A673 (cell line): ENCODE results near the gene CFAP52. TPM values are rescaled to one million over a fixed set of nuclear protein-coding genes. Genes with fewer than 3 reads are reported as not detected.

ENCODE experiments used
- BruUV-seq: library from RNA; stranded (reverse); fragments of 400-500 nt; replicated peaks from 2 replicates; lab custom pipeline; 2021; lab: Mats Ljungman, UMichigan
- CTCF ChIA-PET: fragments of 300-600 bp; sonication (Branson Sonifier 250); formaldehyde crosslinking; loops from one replicate; lab custom pipeline; 2022; ENCODE audit warnings: antibody characterized with exemption; lab: Charles Lee
- POLR2A ChIA-PET: fragments of 300-600 bp; sonication (Branson Sonifier 250); formaldehyde crosslinking; loops from one replicate; lab custom pipeline; 2022; ENCODE audit warnings: antibody characterized with exemption; ENCODE audit not compliant: low non-redundant PET; lab: Charles Lee
- DNase-seq: peaks from one replicate; pipeline ENCODE4 v3.0.0-alpha.2; 2015; ENCODE audit warnings: low spot score
- H3K27ac ChIP-seq: fragments of 200-600 bp; sonication (generic); 2 replicates; pipeline ENCODE4 v1.5.1; 2016; ENCODE audit warnings: mixed run types, low read depth, mild to moderate bottlenecking, mixed read lengths, antibody characterized with exemption, low read length; ENCODE audit not compliant: poor library complexity, severe bottlenecking
- H3K27me3 ChIP-seq: fragments of 200-600 bp; sonication (generic); replicated peaks from 2 replicates; pipeline ENCODE4 v1.6.1; 2017; ENCODE audit warnings: mixed run types, low read depth, mild to moderate bottlenecking, mixed read lengths, antibody characterized with exemption, low read length; ENCODE audit not compliant: insufficient read depth, poor library complexity
- H3K36me3 ChIP-seq: fragments of 200-600 bp; sonication (generic); 2 replicates; pipeline ENCODE4 v1.6.1; 2016; ENCODE audit warnings: mixed run types, mild to moderate bottlenecking, mixed read lengths, antibody characterized with exemption, low read length; ENCODE audit not compliant: insufficient read depth, poor library complexity, severe bottlenecking
- H3K4me1 ChIP-seq: fragments of 200-600 bp; sonication (generic); 2 replicates; pipeline ENCODE4 v1.6.1; 2017; ENCODE audit warnings: mixed run types, mild to moderate bottlenecking, mixed read lengths, antibody characterized with exemption, low read length; ENCODE audit not compliant: insufficient read depth, poor library complexity, severe bottlenecking
- H3K4me3 ChIP-seq: fragments of 200-600 bp; sonication (generic); 2 replicates; pipeline ENCODE4 v1.5.1; 2016; ENCODE audit warnings: low read depth, mixed run types, mild to moderate bottlenecking, mixed read lengths, low read length; ENCODE audit not compliant: poor library complexity, severe bottlenecking
- H3K9me3 ChIP-seq: fragments of 200-600 bp; sonication (generic); 2 replicates; pipeline ENCODE4 v1.6.1; 2016; ENCODE audit warnings: mixed run types, low read depth, mild to moderate bottlenecking, mixed read lengths, antibody characterized with exemption, low read length; ENCODE audit not compliant: poor library complexity, severe bottlenecking
- EZH2 ChIP-seq: fragments of 200-600 bp; sonication (generic); IDR thresholded peaks from 2 replicates; pipeline ENCODE4 v1.6.1; 2017; ENCODE audit warnings: borderline replicate concordance, low read depth, mild to moderate bottlenecking, mixed read lengths, antibody characterized with exemption, low read length; ENCODE audit not compliant: poor library complexity, severe bottlenecking
- intact Hi-C: fragments of 100-400 bp; cut with micrococcal nuclease; formaldehyde crosslinking; loops from one replicate; pipeline ENCODE4 v1.10.0; 2022; ENCODE audit not compliant: unreplicated experiment
- total RNA-seq: library from RNA; stranded (reverse); gene quantifications from 2 replicates; pipeline ENCODE4 v1.2.3, GENCODE V29; 2021
- TF ChIP-seq, protein P1 (sequence below): fragments of 300-800, 200-600 bp; sonication (generic); conservative IDR thresholded peaks from 2 replicates; pipeline ENCODE4 v1.5.1; 2017; ENCODE audit warnings: low read depth, mild to moderate bottlenecking, antibody characterized with exemption, low read length, moderate library complexity, mixed read lengths

Gene CFAP52
- total RNA-seq, 1 experiment from 2014 or later: not detected

DNA sequence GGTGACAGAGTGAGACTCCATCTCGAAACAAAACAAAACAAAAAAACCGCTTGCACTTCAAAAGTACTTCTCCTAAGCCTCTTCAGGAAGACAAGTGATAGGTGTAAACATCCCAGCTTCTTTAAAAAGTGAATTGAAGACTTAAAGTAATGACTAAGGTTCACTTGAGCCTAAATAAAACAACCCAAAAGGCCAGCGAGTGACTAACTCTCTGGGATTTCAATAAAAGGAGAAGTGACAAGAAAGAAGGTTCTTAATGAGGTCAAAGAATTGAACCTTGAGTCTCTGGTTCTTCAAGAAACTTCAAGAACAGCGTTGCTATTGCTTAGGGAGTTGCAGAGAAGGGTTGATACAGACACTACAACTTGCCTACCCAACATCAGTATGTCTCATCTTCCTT, 43.0 kb upstream of the CFAP52 start:
- Histone ChIP-seq H3K4me3 (no peak overlapping the region), H3K27me3 (no peaks in the 10 kb centered on the region), H3K4me1 (peaks cover 11% of the 10 kb centered on the region), H3K27ac (no peak overlapping the region), H3K9me3 (no peaks in the 10 kb centered on the region), H3K36me3 (no peaks in the 10 kb centered on the region)
- ChIA-PET POLR2A (no interaction called here), CTCF (no interaction called here)
- no peak for DNase-seq
- TF ChIP-seq, protein P1, sequence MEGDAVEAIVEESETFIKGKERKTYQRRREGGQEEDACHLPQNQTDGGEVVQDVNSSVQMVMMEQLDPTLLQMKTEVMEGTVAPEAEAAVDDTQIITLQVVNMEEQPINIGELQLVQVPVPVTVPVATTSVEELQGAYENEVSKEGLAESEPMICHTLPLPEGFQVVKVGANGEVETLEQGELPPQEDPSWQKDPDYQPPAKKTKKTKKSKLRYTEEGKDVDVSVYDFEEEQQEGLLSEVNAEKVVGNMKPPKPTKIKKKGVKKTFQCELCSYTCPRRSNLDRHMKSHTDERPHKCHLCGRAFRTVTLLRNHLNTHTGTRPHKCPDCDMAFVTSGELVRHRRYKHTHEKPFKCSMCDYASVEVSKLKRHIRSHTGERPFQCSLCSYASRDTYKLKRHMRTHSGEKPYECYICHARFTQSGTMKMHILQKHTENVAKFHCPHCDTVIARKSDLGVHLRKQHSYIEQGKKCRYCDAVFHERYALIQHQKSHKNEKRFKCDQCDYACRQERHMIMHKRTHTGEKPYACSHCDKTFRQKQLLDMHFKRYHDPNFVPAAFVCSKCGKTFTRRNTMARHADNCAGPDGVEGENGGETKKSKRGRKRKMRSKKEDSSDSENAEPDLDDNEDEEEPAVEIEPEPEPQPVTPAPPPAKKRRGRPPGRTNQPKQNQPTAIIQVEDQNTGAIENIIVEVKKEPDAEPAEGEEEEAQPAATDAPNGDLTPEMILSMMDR: no peak
- no peak for TF ChIP-seq EZH2
- intact Hi-C loops: no loop called here
- BruUV-seq: no TSS peak

DNA sequence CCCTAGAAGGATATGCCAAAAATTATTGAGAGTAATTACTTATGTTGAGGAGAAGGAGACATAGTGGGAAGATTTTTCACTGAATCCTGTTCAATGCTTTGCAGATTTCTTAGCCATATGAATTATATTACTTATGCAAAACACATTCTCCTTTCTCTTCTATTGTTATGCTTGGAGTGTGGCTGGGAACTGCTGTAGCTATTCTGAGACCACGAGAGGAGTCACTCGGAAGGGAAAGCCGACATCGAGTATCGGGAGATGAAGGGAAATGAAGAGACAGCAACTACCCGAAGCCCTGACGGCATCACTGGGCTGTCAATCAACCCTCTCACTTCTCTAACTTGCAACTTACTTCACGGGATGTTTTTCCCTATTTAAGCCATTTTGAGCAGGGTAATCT, 40.4 kb upstream of the CFAP52 start:
- POLR2A ChIA-PET: no interaction called here
- CTCF ChIA-PET: no interaction called here

DNA sequence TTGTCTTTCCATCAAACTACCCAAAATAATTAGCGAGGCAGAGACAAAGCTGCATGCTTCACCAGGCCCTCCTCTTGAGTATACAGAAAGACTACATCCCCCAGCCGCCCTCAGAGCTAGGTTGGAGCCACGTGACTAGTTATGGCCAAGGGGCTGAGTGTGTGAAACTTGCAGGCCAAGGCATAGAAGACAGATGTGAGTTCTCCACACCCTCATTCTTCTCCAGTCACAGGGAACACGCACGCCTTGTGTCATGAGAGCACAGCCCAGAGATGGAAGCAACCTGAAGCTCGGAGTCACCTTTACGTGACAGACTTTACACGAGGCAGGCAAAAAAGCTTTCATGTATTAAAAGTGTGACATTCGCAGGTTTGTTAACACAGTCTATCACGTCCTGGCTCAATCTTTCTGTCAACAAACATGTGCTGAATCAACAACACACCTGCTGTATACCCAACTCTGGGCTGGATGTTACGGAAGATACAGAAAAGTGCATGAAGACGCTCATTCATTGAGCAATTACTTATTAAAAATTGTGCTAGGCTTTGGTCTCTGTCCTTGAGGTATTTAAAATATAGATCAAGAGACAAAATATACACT, 39.2 kb upstream of the CFAP52 start:
- no peak overlapping the region for H3K27ac ChIP-seq
- DNase-seq: no peak
- no peak overlapping the region for H3K4me3 ChIP-seq
- BruUV-seq: no TSS peak
- peaks cover 21% of the 10 kb centered on the region for H3K4me1 ChIP-seq
- no peaks in the 10 kb centered on the region for H3K27me3 ChIP-seq
- intact Hi-C loops: no loop called here
- CTCF ChIA-PET: no interaction called here
- POLR2A ChIA-PET: no interaction called here
- H3K36me3 ChIP-seq: no peaks in the 10 kb centered on the region
- no peak for TF ChIP-seq EZH2
- TF ChIP-seq, protein P1: no peak
- H3K9me3 ChIP-seq: no peaks in the 10 kb centered on the region

More for the DNA sequence above, 40.4 kb upstream of the CFAP52 start:
- BruUV-seq: no TSS peak
- DNase-seq: no peak
- H3K4me1 ChIP-seq: peaks cover 21% of the 10 kb centered on the region
- H3K27me3 ChIP-seq: no peaks in the 10 kb centered on the region
- intact Hi-C loops: no loop called here
- no peaks in the 10 kb centered on the region for H3K36me3 ChIP-seq
- no peak for TF ChIP-seq EZH2
- TF ChIP-seq, protein P1: no peak
- no peaks in the 10 kb centered on the region for H3K9me3 ChIP-seq
- H3K4me3 ChIP-seq: no peak overlapping the region
- no peak overlapping the region for H3K27ac ChIP-seq
